Right renal pelvis (tissue), 4 donors: Measurements from ENCODE around the gene GALK1. TPM values are rescaled to one million over a fixed set of nuclear protein-coding genes. Genes with fewer than 3 reads are reported as not detected.
"Not testable (repeated sequence)": the region's sequence is repeated elsewhere in the genome, so short reads cannot be mapped to it uniquely, and the experiment has no call there.

Experiments used
- DNase-seq, 4 donors: peaks; one replicate each; pipeline ENCODE4 v3.0.0-alpha.2; 2013; ENCODE audit warnings: low read depth in 4 of 4, low spot score in 3 of 4, missing footprints in 1 of 4
- polyA plus RNA-seq, 4 donors: library from polyadenylated mRNA; unstranded; fragments of 120-200 nt; gene quantifications; one replicate each; pipeline ENCODE4 v1.2.1, GENCODE V29; 2013; ENCODE audit not compliant: insufficient read length in 4 of 4

The GALK1 gene
- polyA plus RNA-seq, 4 donors = 22.7 to 47.6 (median 23.8) TPM

GRCh38 chr17:75784473-75785015 lies 19.6 kb upstream of the GALK1 start, which contains the start of gene UNK:
Gene UNK (plus strand): TSS chr17:75784806. CDS start chr17:75784881, 75 bp downstream.
- DNase-seq = peak; percentile 98 to 99 (median 98)

- no peak for DNase-seq
Observed at GRCh38 chr17:75783803-75784472, 18.9 kb upstream of the GALK1 start.

DNA sequence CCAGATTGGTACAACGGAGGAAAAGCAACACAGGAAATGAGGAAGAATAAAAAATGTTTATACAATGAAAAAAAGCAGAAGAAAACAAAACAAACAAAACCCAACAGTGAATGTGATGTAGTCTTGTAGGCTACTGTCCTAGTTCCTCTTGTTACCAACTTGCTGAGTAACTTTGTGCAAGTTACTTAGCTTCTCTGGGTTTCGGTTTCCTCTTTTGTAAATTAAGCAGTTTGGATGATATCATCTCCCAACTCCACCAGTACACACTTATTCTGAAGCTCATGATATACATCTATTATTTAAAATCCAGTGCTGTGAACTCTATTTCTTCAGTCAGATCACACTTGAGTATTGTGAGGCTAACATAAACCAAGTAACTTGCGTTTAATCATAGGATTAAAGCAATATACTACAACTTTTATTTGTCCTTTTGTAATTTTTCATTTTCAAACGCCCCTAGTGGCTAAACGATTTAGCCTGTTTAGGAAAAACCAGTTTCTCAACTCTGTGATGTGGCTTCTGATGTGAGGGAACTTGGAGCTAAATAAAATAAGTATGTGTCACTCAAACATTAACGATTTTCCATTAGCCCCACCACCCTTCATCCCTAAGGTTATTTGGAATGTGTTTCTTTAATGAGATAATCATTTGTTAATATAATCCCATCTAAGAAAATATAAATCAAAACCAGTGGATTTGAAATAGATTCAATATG lies 18.2 kb upstream of the GALK1 start:
- no peak for DNase-seq

- DNase-seq = no peak
Observed at GRCh38 chr17:75779987-75780889, 15.2 kb upstream of the GALK1 start.

DNA sequence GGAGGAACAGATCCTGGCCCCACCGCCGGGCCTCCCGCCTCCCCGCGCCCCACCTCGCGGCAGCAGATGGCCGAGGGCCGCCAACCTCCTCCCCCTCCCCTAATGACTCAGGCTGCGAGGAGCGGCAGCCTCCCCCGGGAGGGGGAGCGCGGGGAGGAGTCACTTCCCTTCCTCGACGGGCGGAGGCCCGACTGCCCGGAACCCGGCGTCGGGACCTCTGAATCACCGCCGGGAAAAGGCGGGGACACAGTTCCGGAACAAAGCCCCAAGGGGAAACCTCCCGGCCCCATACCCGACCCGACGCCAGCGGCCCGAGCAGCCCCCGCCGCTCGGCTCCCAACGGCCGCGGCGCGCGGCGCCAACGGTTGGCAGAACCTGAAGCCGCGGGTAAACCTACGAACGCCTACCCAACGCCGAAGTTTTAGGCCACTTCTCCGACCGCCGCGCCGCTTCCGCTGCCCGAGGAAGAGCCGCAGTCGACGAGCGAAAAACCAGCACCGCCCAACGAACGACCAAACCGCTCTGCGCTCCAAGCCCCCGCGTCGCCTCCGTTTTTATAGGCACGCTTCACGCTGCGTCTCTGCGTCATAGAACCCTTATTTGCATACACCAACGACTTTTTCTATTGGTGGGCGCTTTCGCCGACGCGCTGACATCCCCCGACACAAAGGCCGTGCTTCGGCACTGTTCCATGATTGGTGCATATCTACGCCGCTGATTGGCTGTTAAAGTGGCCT lies 14.4 kb upstream of the GALK1 start:
- DNase-seq = peak; percentile 97 to 100 (median 99)

- DNase-seq = no peak
Observed at GRCh38 chr17:75778861-75779249, 13.9 kb upstream of the GALK1 start.

GRCh38 chr17:75778066-75778860 lies 13.3 kb upstream of the GALK1 start:
- not testable (repeated sequence) for DNase-seq

- no peak for DNase-seq
Observed at GRCh38 chr17:75777296-75777922, 12.4 kb upstream of the GALK1 start.

GRCh38 chr17:75776386-75777295 lies 11.6 kb upstream of the GALK1 start:
- DNase-seq = no peak

DNA sequence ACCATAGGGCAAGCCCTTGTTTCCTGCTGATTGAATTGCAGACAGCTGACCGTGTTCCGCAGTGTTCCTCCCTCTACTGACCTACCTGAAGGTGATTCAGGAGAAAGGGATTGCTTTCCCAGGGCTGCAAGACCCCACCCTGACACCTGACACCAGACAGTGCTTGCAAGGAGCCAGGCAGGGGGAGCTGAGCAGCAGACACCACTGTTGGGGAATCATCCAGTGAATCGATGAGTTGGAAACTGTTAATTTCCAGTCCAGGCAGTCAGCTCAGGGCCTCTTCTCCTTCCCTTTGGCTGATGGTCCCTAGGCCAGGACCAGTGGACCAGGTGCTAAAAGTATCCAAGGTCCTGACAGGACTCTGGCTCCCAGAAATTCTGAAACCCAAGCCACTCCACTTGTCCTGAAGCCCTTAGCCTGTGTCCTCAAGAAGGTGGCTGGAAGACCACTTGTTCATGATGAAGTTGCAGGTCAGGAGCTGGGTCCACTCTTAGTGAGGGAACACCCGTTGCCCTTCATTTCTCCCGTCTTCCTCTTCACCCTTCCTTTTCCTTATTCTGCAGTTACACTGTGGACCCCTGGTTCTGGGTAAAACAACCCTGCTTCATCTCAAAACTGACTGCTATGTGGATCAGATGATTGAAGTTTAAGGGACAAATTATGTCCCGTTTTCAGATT lies 10.1 kb upstream of the GALK1 start:
- DNase-seq = no peak

DNA sequence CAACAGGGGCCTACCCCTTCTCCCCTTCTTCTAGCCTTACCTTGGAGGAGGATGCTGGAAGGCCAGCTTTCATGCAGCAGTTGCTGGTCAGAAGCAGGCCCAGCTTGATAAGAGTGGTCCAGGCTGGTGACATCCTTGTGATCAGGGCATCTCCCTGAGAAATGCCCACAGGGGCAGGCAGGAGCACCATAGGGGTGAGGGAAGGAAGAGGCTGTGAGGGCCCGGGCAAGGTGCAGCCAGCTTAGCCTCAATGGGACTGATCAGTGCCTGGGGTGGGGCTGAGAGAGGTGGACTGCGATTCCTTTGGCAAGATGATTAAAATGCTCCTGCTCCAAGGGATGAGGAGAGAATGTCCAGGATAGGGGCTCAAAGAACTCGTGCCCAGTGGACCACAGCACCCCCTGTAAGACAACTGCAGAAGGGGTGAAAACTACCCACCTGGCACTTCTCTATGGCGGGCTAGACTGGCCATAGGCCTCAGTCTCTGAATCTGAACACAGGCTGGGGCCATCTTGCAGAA lies 9.5 kb upstream of the GALK1 start:
- DNase-seq = no peak

DNA sequence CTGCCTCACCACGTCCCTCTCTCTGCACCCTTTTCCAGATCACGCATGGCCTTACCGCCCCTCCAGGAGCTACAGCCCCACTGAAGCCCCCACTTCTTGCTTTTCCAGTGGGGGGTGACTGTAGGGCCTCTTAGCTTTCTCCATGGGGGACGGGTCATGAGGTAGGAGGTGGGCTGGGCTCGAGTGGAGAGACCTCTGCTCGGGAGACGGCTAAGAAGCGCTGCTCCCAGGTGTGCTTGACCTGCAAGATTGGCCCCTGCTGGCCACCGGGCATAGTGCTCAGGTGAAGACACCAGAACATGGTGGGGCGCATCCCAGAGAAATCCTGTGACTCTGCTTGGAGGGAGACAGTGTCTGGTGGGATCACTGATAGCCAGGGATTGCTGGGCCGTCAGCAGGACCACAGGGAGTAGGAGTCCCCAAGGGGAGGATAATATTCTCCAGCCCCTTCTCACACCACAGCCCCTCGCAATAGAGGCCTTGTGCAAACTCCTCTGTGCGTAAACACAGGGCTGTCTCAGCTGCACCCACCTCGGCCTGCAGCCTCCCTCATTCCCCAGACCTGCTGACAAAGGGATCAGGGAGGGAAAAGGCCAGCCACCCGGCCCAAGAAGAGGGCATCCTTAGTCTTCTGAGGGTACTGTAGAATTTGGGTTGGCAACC lies 8.9 kb upstream of the GALK1 start:
- no peak for DNase-seq

GRCh38 chr17:75773121-75773807 lies 8.3 kb upstream of the GALK1 start:
- DNase-seq = no peak

- no peak for DNase-seq
Observed at GRCh38 chr17:75771334-75772281, 6.6 kb upstream of the GALK1 start.

DNA sequence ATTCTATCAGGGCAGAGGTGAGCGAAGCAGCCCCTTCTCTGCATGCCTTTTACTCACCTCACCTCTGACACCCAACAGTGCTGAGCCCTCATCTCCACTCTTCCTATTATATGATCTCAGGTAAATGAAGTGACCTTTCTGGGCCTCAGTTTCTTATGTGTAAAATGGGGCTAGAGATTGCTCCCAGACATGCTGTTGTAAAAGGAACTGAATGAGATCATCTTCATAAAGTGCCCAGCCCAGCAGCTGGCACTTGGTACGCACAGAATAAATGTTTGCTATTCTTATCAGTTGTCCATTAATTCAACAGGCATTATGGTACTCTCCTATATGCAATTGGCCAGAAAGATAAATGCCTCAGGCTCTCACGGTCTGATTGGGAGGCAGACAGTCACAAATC lies 4.5 kb upstream of the GALK1 start:
- no peak for DNase-seq
